ENCODE measurements around the gene WDR45B. TPM values are rescaled to one million over a fixed set of nuclear protein-coding genes. Genes with fewer than 3 reads are reported as not detected.
"Not testable (repeated sequence)": the region's sequence is repeated elsewhere in the genome, so short reads cannot be mapped to it uniquely, and the experiment has no call there.

Gene WDR45B
- total RNA-seq, 1 donor from 2014 or later = 52.4 TPM

DNA sequence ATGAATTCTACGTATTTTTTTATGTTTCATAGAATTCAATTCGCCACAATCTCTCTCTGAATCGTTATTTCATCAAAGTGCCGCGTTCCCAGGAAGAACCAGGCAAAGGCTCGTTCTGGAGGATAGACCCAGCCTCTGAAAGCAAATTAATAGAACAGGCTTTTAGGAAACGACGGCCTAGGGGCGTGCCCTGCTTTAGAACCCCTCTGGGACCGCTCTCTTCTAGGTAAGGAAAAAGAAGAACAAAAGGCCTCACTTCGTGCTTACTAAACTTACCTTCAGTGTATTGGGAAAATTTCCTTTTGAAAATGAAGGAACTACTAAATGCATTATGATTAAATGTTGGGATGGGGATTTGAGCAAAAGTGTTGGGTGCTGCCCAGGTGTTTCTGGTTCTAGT, 65.5 kb downstream of the WDR45B start:
- DNase-seq = no peak

GRCh38 chr17:82582213-82582612, 66.0 kb downstream of the WDR45B start:
- DNase-seq = no peak

DNA sequence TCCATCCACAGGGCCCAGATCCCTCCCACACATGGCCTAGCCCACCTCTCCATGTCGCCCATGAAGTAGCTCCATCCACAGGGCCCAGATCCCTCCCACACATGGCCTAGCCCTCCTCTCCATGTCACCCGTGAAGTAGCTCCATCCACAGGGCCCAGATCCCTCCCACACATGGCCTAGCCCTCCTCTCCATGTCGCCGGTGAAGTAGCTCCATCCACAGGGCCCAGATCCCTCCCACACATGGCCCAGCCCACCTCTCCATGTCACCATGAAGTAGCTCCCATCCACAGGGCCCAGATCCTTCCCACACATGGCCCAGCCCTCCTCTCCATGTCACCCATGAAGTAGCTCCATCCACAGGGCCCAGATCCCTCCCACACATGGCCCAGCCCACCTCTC, 68.3 kb downstream of the WDR45B start:
- not testable (repeated sequence) for DNase-seq

DNA sequence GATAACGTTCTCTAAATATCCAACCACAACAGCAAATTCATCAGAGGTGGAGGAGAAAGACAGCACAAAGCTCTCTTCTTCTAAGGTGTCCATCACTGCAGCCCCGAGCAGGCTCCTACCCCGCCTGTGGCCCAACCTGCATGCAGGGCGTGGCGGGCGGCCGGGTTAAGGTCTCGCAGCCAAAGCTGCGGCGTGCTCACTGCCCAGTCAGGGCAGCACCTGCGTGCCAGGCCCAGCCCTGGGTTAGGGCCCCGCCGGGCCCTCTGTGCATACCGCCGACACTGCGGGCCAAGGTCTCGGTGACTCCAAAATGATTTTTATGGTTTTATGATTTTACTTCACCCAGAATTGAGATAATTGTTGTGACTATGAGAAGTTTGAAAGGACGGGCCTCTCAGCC, 70.9 kb downstream of the WDR45B start:
- DNase-seq = no peak

GRCh38 chr17:82575581-82576221, 72.5 kb downstream of the WDR45B start:
- DNase-seq = not testable (repeated sequence)

DNA sequence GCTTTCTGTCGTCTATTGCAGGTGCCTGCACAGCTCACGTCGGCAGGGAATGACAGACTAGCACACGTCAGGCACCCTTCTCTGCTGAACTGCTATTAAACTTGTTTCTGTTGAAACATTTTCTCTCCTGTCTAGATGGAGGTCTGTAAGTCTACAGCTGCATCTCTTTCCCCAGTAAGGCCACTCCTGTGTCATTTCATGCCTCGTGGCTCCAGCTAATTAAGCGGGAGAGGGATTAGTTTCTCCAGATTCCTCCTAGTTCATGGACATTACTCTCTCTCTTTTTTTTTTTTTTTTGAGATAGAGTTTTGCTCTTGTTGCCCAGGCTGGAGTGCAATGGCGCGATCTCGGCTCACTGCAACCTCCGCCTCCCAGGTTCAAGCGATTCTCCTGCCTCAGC, 74.2 kb downstream of the WDR45B start:
- DNase-seq = no peak

DNA sequence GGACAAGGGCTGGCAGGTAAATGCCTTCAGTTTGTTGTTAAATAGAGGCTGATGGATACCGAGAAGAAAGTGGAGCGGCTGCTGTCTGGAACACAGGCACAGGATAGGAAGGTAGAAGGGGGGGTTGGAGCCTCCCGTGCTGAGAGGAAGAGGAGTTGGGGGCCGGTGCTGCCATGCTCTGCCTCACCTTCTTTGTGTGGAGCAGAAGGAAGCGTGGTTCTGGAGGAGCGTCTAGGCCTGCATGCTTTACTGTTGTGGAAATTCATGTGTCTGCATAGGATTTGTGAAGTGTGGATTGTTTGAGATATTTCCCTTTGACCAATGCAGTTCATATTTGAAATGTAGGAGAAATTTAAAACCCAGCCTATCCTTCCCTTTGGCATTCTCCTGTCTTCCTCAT, 76.4 kb downstream of the WDR45B start:
- DNase-seq = no peak

GRCh38 chr17:82570277-82570676, 78.0 kb downstream of the WDR45B start:
- no peak for DNase-seq

DNA sequence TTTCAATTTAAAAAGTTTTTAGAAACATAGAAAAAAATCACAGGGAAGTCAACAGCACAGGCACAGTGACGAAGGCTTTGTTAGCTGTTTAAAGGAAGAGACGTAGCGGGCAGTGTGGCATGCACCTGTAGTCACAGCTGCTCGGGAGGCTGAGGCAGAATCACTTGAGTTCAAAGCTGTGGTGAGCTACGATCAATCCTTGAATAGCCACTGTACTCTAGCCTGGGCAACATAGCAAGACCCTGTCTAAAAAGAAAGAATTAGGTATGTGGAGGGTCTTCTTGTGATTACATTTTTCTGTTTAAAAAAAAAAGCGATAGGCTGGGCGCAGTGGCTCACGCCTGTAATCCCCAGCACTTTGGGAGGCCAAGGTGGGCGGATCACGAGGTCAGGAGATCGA, 78.6 kb downstream of the WDR45B start:
- no peak for DNase-seq

GRCh38 chr17:82568997-82569393, 79.2 kb downstream of the WDR45B start:
- DNase-seq = no peak

- no peak for DNase-seq
Observed at GRCh38 chr17:82567286-82567685, 81.0 kb downstream of the WDR45B start.

DNA sequence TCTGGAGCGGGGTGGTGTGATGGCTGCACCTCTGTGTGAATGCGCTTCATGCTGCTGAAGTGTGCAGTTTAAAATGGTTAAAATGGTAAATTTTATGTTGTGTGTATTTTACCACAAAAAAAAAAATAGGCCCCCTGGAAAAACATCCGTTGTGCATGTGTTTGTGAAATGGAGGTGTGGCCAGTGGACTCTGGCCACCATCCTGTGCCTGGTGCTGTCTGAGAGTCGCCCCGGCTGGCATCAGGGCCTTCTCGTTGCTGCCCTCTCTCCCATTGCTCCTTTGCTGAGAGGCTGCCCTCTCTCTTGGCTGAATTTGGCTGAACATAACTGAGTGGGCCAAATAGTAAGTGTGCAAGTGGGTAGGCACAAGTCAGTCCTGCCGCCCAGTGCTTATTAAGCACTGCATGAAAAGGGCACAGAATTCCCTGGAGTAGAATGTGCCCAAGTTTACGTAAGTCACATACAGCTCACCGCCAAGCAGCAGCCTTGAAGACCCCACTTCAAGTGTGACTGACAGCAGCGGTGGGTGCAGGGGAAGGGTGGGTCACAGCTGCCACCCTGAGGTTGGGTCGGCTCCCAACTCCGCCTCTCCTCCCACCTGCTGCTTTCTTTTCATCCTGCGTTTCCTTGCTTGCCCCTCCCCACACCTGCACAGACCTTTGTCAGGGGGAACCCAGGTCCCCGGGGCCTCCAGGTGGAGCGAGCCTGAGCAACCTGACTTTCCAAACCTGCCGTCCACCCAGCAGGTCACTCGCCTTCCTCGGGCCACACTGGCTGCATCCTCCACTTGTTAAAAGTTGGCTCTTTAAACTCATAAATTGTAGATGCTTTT, 81.9 kb downstream of the WDR45B start:
- no peak for DNase-seq

DNA sequence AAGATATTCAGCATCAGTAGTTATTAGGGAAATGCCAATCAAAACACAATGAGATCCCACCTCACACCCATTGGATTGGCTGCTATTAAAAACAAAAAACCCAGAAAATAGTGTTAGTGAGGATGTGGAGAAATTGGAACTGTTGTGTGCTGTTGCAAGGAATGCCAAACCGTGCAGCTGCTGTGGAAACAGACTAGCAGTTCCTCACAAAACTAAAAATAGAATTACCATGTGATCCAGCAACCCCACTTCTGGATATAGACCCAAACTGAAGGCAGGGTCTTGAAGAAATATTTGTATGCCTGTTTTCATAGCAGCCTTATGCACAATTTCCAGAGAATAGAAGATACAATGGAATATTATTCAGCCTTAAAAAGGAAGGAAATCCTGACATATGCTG, 82.7 kb downstream of the WDR45B start:
- DNase-seq = no peak

Small RNA genes lying within 50 kb of the gene (small RNA-seq; reads per million reads assigned to genes)
- 0.09 reads per million for gene MIR4525

Other genes with a start within 250 kb of the WDR45B start
- gene HEXD, start 230.1 kb downstream of the WDR45B start, total RNA-seq = 20.6 TPM
- 9.4 TPM for gene OGFOD3, start 229.9 kb downstream of the WDR45B start, total RNA-seq
- gene CYBC1, start 197.7 kb downstream of the WDR45B start, total RNA-seq = 22.9 TPM
- gene NARF, start 189.7 kb downstream of the WDR45B start, total RNA-seq = 38.1 TPM
- gene FOXK2, start 128.7 kb downstream of the WDR45B start, total RNA-seq = 41.2 TPM
- gene RAB40B, start 50.3 kb upstream of the WDR45B start, total RNA-seq = 17.0 TPM
- 21.2 TPM for gene FN3KRP, start 68.3 kb upstream of the WDR45B start, total RNA-seq
- gene FN3K, start 87.2 kb upstream of the WDR45B start, total RNA-seq = 11.1 TPM
- 58.2 TPM for gene TBCD, start 103.6 kb upstream of the WDR45B start, total RNA-seq
- not detected for gene ZNF750, start 191.6 kb upstream of the WDR45B start, total RNA-seq

Measured in occipital lobe (tissue), 3 donors.